Endodermal cell (in vitro differentiated cells): ENCODE results near the gene TBC1D2B. TPM values are rescaled to one million over a fixed set of nuclear protein-coding genes. Genes with fewer than 3 reads are reported as not detected.

Experiments used
- DNase-seq: peaks from one replicate; pipeline ENCODE4 v3.0.0-alpha.2; 2017
- H3K27ac ChIP-seq: 2 replicates; pipeline ENCODE4 v1.5.1; 2013; ENCODE audit warnings: mild to moderate bottlenecking, low read depth, low read length, moderate library complexity
- H3K27me3 ChIP-seq: 2 replicates; pipeline ENCODE4 v1.6.1; 2013; ENCODE audit warnings: mild to moderate bottlenecking, low read length, moderate library complexity; ENCODE audit not compliant: insufficient read depth, control insufficient read depth, poor library complexity, severe bottlenecking
- H3K36me3 ChIP-seq: 2 replicates; pipeline ENCODE4 v1.7.0; 2013; ENCODE audit warnings: mild to moderate bottlenecking, low read length, moderate library complexity; ENCODE audit not compliant: control insufficient read depth, insufficient read depth
- H3K4me1 ChIP-seq: one replicate; pipeline ENCODE4 v1.7.0; 2013; ENCODE audit warnings: low read length; ENCODE audit not compliant: control insufficient read depth, insufficient read depth
- H3K4me3 ChIP-seq: 2 replicates; pipeline ENCODE4 v1.5.1; 2013; ENCODE audit warnings: mild to moderate bottlenecking, low read length, moderate library complexity
- H3K9ac ChIP-seq: 2 replicates; pipeline ENCODE4 v1.6.1; 2013; ENCODE audit warnings: mild to moderate bottlenecking, low read length, moderate library complexity; ENCODE audit not compliant: poor library complexity, severe bottlenecking; ENCODE audit errors: extremely low read depth
- H3K9me3 ChIP-seq: 2 replicates; pipeline ENCODE4 v1.6.1; 2013; ENCODE audit warnings: mild to moderate bottlenecking, low read length, moderate library complexity; ENCODE audit not compliant: control insufficient read depth
- H3K27ac Mint-ChIP-seq: 2 replicates; pipeline ENCODE4 v1.8.0; 2020; ENCODE audit warnings: mixed read lengths
- H3K27me3 Mint-ChIP-seq: 2 replicates; pipeline ENCODE4 v1.8.0; 2021; ENCODE audit warnings: mild to moderate bottlenecking, mixed read lengths; ENCODE audit not compliant: insufficient read depth
- H3K36me3 Mint-ChIP-seq: 2 replicates; pipeline ENCODE4 v1.8.0; 2020; ENCODE audit warnings: low read depth, mixed read lengths
- H3K4me1 Mint-ChIP-seq: 2 replicates; pipeline ENCODE4 v1.8.0; 2020; ENCODE audit warnings: mixed read lengths
- H3K4me3 Mint-ChIP-seq: 2 replicates; pipeline ENCODE4 v1.8.0; 2020; ENCODE audit warnings: mild to moderate bottlenecking, moderate library complexity, mixed read lengths
- H3K9me3 Mint-ChIP-seq: 2 replicates; pipeline ENCODE4 v1.8.0; 2020; ENCODE audit warnings: mild to moderate bottlenecking, mixed read lengths
- CTCF ChIP-seq: fragments of 200-600 bp; sonication (generic); conservative IDR thresholded peaks from 2 replicates; pipeline ENCODE4 v1.5.0; 2021; ENCODE audit warnings: antibody characterized with exemption, mild to moderate bottlenecking
- WGBS, 2 experiments: methylation state at CpG; one replicate each; pipeline versions ENCODE4 v1.1.5 to v1.1.7; 2013; ENCODE audit warnings: missing lambda C conversion rate in 2 of 2, mixed read lengths in 1 of 2; ENCODE audit not compliant: insufficient coverage in 1 of 2, insufficient read length in 1 of 2; 5-methylcytosine and 5-hydroxymethylcytosine counted together
- total RNA-seq, 2 donors: library from RNA; stranded (reverse); fragmentation: NEBNext Ultra II Directional in 1 of 2; extraction: Animal tissue kit (Norgen Biotek cat#: 25700) in 1 of 2; gene quantifications; 2 replicates in 1 of 2; 3 replicates in 1 of 2; pipeline ENCODE4 v1.2.1, GENCODE V29; 2021

The TBC1D2B gene
- total RNA-seq, 2 donors from 2014 or later: 13.8 to 23.8 TPM

GRCh38 chr15:78070049-78070700, 7.3 kb downstream of the TBC1D2B start:
- peaks cover 27% of the 10 kb centered on the region for H3K27me3 ChIP-seq
- no peaks in the 10 kb centered on the region for H3K4me1 ChIP-seq
- no peak for TF ChIP-seq CTCF
- H3K36me3 ChIP-seq: no peaks in the 10 kb centered on the region
- 83 to 85% methylated on average over 2 to 4 of the region's 4 CpGs for WGBS, 2 experiments
- H3K9me3 ChIP-seq: no peaks in the 10 kb centered on the region
- Mint-ChIP-seq H3K4me1 (peaks cover 39% of the 10 kb centered on the region), H3K4me3 (no peak overlapping the region), H3K9me3 (no peaks in the 10 kb centered on the region), H3K27ac (no peak overlapping the region), H3K36me3 (no peaks in the 10 kb centered on the region), H3K27me3 (peaks cover 6% of the 10 kb centered on the region)
- H3K9ac ChIP-seq: no peak overlapping the region
- no peak overlapping the region for H3K4me3 ChIP-seq
- no peak overlapping the region for H3K27ac ChIP-seq
- DNase-seq: no peak

GRCh38 chr15:78069462-78070029, 8.0 kb downstream of the TBC1D2B start:
- WGBS, 2 experiments: 93 to 96% methylated on average over 4 to 5 of the region's 5 CpGs
- Mint-ChIP-seq H3K4me3 (no peak overlapping the region), H3K4me1 (peaks cover 39% of the 10 kb centered on the region), H3K27ac (no peak overlapping the region), H3K27me3 (peaks cover 6% of the 10 kb centered on the region), H3K36me3 (no peaks in the 10 kb centered on the region), H3K9me3 (no peaks in the 10 kb centered on the region)
- no peak overlapping the region for H3K9ac ChIP-seq
- no peak for TF ChIP-seq CTCF
- H3K9me3 ChIP-seq: no peaks in the 10 kb centered on the region
- H3K4me3 ChIP-seq: no peak overlapping the region
- H3K27me3 ChIP-seq: peaks cover 33% of the 10 kb centered on the region
- no peaks in the 10 kb centered on the region for H3K4me1 ChIP-seq
- H3K36me3 ChIP-seq: no peaks in the 10 kb centered on the region
- H3K27ac ChIP-seq: no peak overlapping the region
- DNase-seq: no peak

DNA sequence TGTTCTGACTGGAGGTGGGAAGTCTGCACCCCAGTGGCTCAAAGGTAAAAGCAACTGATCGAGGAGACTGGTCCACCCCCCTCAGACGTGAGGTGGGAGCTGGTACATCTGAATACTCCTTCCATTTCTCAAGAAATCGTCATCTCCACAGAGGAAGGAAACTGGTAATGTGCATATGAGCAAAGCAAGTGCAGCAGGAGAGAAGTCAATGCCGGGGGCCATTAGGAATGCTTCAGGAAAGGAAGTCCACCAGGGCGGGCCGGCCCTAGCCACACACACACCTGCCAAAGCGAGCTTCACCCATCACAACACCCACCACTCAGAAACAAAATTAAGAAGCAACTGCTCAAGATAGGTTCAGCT, 8.5 kb downstream of the TBC1D2B start:
- Mint-ChIP-seq H3K4me3 (no peak overlapping the region), H3K9me3 (no peaks in the 10 kb centered on the region), H3K36me3 (no peaks in the 10 kb centered on the region), H3K27me3 (peaks cover 6% of the 10 kb centered on the region), H3K4me1 (peaks cover 39% of the 10 kb centered on the region), H3K27ac (peak overlapping the region; percentile 24)
- Histone ChIP-seq H3K9ac (no peak overlapping the region), H3K27ac (no peak overlapping the region), H3K36me3 (no peaks in the 10 kb centered on the region), H3K4me1 (no peaks in the 10 kb centered on the region), H3K27me3 (peaks cover 38% of the 10 kb centered on the region), H3K4me3 (no peak overlapping the region), H3K9me3 (no peaks in the 10 kb centered on the region)
- peak; percentile 9 for TF ChIP-seq CTCF
- DNase-seq: no peak
- 86 to 87% methylated on average over 3 to 7 of the region's 7 CpGs for WGBS, 2 experiments
